Hepatocyte (in vitro differentiated cells): Measurements from ENCODE around the gene HOXC6.

Experiments
- EZH2 ChIP-seq: fragments of 200-600 bp; sonication (generic); IDR thresholded peaks from 2 replicates; pipeline ENCODE4 v1.6.1; 2016; ENCODE audit warnings: antibody characterized with exemption, mild to moderate bottlenecking, borderline replicate concordance
- EZH2phosphoT487 ChIP-seq: fragments of 200-600 bp; sonication (generic); IDR thresholded peaks from one replicate; pipeline ENCODE4 v1.6.1; 2018; ENCODE audit warnings: antibody characterized with exemption, mild to moderate bottlenecking, low read depth, moderate library complexity; ENCODE audit not compliant: unreplicated experiment, severe bottlenecking
- TF ChIP-seq, protein P1 (sequence below): fragments of 200-600 bp; sonication (generic); IDR thresholded peaks from 2 replicates; pipeline ENCODE4 v1.5.1; 2016; ENCODE audit warnings: antibody characterized with exemption, mild to moderate bottlenecking; ENCODE audit not compliant: poor library complexity

DNA sequence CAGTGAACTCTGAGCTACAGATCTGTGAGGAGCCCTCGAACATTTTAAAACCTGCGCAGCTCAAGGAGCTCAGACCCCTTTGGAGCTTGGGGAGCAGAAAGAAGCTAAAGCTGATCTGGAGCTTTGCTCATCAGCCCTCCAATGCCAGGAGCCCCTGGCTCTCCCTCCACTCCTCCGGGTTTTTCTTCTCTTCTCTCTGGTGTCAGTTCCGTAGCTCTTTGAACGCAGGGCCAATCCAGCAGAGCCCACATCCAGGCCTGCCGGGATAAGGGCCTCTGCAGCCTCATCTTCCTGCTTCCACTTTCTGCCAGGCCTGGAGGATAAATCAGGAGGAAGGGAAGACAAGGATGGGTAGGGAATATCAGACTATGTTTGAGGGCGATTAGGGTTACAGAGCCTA lies 31.4 kb downstream of the HOXC6 start:
- peak; percentile 13 for TF ChIP-seq EZH2
- TF ChIP-seq, protein P1, sequence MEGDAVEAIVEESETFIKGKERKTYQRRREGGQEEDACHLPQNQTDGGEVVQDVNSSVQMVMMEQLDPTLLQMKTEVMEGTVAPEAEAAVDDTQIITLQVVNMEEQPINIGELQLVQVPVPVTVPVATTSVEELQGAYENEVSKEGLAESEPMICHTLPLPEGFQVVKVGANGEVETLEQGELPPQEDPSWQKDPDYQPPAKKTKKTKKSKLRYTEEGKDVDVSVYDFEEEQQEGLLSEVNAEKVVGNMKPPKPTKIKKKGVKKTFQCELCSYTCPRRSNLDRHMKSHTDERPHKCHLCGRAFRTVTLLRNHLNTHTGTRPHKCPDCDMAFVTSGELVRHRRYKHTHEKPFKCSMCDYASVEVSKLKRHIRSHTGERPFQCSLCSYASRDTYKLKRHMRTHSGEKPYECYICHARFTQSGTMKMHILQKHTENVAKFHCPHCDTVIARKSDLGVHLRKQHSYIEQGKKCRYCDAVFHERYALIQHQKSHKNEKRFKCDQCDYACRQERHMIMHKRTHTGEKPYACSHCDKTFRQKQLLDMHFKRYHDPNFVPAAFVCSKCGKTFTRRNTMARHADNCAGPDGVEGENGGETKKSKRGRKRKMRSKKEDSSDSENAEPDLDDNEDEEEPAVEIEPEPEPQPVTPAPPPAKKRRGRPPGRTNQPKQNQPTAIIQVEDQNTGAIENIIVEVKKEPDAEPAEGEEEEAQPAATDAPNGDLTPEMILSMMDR, result no peak
- no peak for TF ChIP-seq EZH2phosphoT487
